Measurements from ENCODE around the gene METTL8.

- no peak for TF ChIP-seq CTCF (conservative IDR thresholded peaks at IDR 0.05; ENCODE audit: low read length)
- no peak for TF ChIP-seq EZH2phosphoT487 (IDR thresholded peaks at IDR 0.05; ENCODE audit: borderline replicate concordance)
These were observed 165.7 kb downstream of the METTL8 start for GRCh38 chr2:171267855-171268629.
